NCI-H82 treated with DMSO at 0.1 percent for 48 hours (cell line): ENCODE data around the gene CSRP1.
A peak's percentile ranks its signal among the peaks of the same experiment; 100 is the strongest.
"Not testable (repeated sequence)": the region's sequence is repeated elsewhere in the genome, so short reads cannot be mapped to it uniquely, and the experiment has no call there.

ENCODE experiments used
- DNase-seq: peaks from one replicate; lab custom pipeline; 2025; ENCODE audit not compliant: unreplicated experiment; lab: John Stamatoyannopoulos, UW

Gene CSRP1

DNA sequence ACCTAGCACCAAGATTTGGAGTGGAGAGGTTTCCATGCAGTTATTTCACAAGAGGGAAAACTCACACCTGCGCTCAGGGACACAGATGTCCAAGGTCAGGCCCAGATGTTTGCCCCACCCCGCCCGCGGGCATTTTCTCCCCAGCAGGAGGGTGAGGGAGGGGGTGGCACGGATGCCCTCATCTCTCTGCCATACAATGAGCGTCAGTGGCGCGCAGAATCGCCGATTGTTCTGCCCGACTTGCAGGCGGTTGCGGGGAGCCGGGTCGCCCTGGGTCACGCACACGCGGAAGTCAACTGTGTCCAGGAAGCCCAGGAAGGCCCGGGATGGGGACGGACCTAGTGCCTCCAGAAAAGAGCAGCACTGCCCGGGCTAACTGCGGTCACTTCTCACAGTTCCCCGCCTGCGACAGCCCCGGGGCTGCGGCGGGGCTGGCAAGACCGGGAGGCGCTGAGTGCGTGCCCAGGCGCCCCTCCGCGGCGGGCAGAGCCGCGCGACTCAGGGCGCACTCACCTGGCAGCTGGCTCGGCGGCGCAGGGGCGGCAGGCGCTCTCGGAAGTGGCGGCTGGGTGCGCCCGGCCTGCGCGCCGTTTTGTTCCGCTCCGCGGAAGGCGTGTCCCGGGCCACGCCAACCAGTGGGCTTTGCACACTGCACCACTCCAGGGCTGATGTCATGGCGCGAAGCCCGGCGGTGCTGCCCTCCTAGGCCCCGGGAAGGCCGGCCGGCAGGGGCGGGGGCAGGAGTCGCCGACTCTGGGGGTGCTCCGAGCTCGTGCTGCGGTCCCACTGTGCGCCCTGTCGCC lies at the start of gene CSRP1:
Gene CSRP1, minus strand, starts transcription at position 567 of the 803 bp plus-strand sequence. CDS start 10,820 bp downstream, outside the sequence.
- DNase-seq, result no peak

DNA sequence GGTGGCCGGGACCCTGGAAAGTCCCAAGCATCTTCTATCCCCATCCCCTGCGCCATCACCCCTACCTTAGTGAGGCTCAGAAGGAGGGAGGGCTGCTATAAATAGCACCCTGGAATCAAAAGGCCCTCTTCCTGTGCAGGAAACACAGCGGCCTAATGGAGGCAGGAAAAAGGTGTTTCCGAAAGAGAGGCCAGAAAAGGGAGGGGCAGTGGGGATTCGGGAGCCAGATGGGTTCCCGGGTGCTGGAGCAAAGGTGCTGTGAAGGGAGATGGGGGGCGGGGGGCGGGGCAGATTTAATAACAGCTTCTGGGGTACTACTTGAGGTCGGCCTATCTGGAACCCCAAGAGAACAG lies 48.6 kb upstream of the CSRP1 start:
- DNase-seq, result no peak

DNA sequence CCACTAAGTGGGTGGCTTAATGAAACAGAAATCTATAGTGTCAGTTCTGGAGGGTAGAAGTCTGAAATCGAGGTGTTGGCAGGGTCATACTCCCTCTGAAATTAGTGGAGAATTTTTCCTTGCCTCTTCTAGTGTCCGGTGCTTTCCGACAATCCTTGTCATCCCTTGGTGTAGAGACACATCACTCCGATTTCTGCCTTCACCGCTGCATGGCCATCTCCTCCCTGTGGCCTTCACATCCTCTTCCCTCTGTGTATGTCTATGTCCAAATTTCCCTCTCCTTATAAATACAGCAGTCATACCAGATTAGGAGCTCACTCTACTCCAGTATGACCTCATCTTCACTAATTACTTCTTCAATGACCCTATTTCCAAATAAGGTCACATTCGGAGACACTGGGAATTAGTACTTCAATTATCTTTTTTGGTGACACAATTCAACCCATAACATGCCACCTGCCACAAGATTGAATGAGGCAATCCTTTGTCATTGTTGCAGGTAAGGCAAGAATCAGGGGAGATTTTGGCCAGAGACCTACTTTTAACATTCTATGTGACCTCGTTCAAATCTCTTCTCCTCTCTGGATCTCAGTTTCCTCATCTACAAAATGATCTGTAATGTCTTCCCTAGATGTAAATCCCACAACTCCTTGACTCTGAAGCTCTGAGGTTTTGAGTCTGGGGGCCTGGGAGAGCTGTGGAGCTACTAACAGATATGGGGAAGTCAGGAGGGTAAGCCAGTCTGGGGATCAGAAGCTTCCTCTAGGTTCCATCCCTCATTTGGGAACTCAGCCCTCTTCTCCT lies 48.1 kb upstream of the CSRP1 start:
- no peak for DNase-seq

DNA sequence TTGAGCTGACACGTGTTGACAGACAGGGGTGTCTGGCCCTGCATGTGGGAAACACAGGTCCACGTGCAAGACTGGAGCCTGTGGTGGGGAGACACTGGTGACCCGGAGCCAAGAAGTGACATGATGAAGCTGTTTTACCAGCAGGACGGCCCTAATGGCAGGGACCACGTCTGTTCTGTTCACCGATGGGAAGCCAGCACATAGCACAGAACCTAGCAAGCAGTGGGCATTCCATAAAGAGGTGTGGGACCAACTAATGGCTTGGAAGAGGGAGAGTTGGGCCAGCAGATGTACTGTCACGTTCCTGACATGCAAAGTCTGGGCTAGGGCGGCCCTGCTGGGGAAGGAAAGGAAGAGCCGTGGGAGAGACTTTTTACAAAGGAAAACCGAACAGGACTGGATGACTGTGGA lies 47.3 kb upstream of the CSRP1 start:
- no peak for DNase-seq

DNA sequence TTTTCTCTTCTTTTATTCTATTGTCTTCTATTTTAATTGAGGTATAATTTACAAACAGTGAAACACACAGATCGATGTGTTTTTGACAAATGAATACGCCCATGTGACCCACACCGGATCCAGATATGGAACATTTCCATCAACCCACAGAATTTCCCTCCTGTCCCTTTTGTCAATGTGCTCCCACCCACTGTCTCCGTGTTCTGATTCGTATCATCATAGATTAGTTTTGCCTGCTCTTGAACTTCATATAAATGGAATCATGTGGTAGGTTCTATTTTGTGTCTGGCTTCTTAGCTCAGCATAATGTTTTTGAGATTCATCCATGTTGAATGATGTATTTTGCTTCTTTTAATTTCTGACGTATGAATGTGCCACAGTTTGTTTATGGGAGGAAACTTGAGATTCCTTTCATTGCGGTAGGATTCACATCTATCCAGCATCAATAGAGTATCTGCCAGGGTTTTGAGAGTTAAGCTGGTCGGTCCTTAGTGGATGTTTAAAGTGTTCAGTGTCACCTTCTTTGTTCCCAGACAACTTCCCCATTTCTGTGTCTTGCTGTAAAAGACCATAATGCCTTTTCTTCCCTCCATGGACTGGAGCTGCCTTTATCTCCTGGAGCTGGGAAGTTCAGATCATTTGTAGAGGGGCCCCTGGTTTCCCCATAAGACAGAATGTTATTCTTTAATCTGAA lies 46.7 kb upstream of the CSRP1 start:
- DNase-seq, result no peak

DNA sequence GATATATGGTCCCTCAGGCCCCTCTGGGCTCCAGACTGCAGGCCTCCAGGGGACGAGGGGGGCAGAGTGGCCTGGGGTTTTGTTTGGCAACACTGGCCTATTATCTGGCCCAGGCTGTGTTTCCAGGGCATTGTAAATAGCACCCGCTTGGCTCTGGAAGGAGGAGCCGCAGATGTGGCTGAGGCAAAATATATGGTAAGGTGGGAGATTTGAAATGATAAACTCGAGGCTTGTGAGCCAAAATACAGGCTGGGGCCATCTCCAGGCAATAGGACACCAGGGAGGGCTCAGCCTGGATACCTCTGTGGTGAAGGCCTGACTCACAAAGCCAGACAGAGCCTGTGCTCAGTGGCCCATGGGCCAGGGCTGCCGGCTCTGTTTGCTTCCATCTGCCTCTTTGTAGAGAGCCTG lies 46.0 kb upstream of the CSRP1 start:
- DNase-seq, result no peak

DNA sequence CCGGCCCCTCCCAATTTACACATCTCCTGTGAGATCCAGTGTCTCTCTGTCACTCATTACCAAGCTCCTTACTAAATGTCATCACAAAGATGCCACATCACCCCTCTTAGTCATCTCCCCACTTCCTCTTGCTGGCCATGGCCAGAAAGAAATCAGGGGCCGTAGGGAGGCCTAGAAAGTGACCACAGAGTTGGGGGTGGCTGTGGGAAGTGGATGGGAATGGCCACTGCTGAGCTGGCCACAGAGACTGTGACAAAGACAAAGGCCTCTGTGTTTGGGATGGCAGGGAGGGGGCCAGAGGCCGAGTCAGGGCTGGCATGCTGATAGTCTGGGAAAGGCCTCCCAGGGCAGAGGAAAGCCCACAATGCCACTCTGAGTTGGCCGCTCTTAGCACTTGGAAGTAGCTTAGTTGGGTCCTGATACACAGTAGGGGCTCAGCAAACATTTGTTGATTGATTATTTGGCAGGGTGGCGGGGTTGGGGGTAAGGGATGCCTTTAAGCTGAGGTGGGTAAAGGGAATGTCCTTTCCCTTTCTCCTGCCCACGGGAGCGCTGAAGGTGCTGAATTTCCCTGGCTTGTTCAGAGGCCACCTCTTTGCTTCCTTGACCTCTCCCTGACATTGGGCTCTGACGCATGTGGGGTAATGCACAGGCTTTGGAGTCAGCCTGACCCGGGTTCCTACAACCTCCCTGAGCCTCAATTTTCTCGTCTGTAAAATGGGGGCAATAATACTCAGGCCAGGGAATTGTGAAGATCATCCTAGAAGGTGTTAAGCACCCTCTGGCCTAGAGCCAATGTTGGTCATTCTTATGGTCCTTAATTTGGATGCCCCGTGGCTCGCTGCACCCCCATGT lies 45.2 kb upstream of the CSRP1 start:
- no peak for DNase-seq

DNA sequence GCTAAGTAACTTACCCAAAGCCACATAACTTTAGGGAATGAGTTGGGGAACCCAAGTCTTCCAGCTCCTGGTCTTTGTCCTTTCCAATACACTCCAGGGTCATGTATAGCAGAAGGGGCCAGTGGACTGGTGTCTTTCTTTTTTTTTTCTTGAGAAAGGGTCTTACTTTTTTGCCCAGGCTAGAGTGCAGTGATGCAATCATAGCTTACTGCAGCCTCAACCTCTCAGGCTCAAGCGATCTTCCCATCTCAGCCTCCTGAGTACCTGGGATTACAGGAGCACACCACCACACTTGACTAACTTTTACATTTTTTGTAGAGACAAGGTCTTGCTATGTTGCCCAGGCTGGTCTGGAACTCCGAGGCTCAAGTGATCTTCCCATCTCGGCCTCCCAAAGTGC lies 44.2 kb upstream of the CSRP1 start:
- DNase-seq, result no peak

DNA sequence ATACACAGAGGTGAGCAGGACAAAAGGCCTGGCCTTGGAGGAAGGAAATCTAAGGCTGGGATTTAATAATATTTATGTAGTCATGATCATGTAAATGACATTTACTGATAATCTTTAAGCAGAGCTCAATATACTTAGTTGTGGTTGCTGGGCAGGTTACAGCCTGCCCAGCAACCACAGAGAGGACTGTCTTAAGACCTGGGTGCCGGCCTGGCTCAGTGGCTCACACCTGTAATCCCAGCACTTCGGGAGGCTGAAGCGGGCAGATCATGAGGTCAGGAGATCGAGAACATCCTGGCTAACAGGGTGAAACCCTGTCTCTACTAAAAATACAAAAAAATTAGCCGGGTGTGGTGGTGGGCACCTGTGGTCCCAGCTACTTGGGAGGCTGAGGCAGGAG lies 42.6 kb upstream of the CSRP1 start:
- not testable (repeated sequence) for DNase-seq

DNA sequence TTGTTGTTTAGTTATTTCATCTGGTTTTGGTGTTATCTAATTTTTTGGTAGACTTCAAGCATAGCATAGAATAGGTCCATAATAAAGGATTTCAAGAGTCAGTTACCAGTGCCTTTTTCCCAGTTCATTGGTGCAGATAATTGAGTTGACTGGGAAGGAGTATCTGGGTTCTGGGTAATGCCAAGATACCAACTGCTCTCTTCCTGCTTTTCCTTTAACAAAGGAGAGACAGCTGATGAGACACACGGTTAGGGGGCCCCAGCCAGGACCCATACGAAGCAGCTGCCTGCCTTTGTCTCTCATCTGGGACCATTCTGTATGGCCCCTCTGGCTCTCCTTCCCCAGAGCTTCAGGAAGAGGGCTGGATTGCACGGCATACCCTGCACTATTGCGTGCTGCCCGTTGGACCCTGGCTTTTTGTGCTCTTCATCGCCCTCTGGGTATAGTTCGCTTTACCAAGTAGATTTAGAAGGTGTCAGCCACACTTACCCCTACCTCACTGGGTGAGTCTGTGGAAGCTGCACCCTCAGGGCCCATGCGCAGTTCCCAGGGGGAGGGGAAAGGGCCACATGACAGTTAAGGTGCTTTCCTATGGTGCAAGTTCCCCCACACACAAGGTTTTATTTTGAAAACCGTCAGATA lies 39.0 kb upstream of the CSRP1 start:
- DNase-seq, result no peak

DNA sequence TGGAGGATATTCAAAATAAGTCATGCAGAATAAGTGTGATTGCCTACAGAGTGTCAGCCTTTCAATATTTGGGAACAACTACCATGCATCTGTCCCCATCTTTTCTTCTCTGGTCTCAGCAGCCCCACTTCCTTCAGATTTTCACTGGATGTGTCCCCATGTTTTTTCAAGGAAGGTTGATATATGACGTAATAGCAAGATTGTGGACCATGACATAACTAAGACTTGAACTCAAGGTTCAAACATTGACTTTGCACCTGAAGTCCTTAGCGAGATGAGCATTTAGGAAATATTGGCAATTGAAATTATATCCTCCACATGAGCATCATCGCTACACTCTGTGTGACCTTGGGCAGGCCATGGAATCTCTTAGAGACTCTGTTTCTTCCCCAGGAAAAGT lies 37.8 kb upstream of the CSRP1 start:
- no peak for DNase-seq

DNA sequence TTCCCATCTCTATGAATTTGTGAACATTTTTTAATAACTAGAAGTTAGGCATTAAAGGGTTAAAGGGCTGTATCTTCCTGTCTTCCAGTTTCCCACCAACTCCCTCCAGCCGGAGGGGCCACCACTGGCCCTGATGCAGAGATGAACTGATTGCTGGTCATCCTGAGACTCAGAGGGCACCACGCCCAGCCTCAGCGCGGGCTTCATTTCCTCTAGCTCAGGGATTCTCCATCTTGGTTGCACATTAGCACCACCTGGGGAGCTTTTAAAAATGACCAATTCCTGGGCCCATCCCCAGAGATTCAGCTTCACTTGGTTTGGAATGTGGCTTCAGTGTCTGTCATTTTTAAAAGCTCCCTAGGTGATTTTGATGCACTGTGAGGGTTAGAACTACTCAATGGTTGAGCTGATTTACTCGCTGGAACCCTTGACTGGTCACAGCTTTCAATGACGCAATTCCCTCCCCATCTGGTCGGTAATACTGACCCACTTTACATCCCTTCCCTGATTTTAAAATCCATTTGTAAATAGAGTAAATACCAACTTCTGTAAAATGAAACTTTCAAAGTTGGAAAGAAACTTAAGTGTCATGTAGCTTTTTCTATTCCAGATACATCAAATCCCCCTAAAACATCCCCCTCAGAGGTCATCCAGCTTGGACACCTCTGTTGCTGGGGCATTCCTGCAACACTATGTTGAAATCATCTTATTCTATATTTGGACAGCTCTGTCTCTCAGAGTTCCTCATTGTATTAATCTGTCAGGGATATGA lies 37.1 kb upstream of the CSRP1 start:
- DNase-seq, result no peak

DNA sequence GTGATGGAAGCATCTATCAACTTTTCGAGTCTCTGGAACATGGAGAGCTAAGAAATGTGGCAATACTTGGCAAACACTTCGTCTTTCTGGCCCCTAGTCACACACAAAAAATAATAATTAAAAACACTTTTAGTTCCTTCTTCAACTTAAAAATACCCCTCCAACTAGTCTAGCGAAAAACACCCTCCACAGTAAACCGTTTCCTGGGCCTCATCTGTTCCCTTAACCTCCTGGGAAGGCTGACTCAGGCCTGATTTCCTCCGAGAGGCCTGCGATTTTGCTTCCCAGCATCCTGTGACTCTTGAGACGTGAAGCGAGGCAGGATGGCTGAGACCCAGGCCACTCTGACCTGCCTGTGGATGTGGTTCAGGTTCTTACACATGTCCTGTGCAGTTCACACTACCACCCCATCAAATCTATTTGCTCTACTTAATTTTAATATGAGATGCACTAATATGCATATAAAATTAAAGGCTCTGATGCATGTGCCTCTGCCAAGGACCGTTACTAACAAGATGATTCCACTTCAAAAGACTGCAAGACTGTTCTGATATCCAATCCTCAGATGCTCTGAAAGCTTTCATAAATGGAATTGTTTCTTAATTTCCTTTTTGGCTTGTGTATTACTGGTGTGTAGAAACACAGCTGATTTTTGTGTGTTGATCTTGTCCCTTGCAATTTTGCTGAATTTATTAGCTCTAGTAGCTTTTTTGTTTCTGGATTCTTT lies 35.5 kb upstream of the CSRP1 start:
- no peak for DNase-seq

DNA sequence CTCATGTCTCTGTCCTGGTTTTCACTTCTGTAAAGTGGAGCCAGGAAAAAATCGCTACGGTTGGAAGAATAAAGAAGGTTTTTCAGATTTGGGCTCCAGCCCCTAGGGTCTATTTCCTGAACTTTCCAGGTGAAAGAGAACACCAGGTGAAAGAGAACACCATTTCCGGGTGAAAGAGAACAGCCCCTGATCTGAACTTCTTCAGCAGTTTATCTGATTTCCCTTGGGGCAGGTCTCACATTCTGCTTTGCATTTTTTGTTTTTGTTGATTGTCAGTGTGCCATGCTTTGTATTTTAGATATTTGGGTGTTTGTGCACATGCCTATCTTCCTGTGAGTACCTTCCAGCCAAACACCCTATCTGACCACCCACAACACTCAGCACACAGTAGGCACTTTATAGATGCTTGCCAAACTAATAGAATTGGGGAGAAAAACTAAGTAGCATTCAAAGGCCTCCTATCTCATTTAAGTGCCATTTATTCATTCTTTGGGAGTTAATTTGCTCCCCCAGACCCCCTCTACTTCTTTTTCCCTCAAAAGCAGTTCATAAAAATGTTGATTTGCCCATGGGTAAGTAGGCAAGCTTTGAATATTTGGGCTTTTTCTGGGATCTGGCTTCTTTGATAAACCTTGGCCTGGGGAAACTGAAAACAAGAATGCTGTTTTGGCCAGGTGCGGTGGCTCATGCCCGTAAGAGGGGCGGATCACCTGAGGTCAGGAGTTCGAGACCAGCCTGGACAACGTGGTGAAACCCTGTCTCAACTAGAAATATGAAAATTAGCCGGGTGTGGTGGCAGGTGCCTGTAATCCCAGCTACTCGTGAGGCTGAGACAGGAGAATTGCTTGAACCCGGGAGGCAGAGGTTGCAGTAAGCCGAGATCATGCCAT lies 34.2 kb upstream of the CSRP1 start:
- DNase-seq, result no peak

DNA sequence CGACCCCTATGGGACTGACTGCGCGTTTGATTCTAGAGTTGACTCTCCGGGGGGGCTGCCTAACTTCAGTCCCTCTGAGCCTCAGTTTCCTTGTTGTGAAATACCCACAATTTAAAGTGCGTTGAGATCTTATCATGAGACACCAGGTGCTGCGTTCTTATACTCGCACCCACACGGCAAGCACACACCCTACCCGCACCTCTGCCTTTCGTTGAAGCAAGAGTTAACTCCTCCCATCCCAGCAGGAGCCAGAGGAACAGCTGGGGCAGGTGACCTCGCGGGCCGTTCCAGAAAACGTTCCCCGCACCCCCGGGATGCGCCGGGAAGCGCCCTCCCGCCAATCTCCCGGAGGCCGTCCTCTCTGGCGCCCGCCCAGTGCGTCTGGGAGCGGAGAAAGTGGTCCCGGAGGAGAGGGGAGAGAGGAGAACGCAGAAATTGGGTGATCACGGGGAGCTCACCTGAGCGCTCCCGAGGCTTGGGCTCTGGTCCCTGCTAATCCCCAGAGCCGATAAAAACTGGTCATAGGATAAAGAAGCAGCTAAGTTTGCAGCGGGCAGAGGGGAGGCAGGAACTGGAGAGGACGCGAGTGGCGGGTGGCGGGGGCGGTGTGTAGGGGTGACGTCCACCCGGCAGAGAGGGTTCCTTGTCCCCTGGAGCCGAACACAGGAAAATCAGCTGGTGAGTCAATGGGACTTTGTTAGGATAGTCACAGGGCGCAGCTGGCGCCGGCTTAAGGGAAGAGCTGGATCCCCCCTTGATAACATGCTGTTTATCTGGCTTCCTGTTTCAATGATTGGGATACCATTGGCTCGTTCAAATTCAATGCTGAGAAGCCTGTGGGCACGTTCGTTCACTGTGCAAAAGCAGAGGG lies 32.9 kb upstream of the CSRP1 start:
- peak; percentile 55 for DNase-seq

DNA sequence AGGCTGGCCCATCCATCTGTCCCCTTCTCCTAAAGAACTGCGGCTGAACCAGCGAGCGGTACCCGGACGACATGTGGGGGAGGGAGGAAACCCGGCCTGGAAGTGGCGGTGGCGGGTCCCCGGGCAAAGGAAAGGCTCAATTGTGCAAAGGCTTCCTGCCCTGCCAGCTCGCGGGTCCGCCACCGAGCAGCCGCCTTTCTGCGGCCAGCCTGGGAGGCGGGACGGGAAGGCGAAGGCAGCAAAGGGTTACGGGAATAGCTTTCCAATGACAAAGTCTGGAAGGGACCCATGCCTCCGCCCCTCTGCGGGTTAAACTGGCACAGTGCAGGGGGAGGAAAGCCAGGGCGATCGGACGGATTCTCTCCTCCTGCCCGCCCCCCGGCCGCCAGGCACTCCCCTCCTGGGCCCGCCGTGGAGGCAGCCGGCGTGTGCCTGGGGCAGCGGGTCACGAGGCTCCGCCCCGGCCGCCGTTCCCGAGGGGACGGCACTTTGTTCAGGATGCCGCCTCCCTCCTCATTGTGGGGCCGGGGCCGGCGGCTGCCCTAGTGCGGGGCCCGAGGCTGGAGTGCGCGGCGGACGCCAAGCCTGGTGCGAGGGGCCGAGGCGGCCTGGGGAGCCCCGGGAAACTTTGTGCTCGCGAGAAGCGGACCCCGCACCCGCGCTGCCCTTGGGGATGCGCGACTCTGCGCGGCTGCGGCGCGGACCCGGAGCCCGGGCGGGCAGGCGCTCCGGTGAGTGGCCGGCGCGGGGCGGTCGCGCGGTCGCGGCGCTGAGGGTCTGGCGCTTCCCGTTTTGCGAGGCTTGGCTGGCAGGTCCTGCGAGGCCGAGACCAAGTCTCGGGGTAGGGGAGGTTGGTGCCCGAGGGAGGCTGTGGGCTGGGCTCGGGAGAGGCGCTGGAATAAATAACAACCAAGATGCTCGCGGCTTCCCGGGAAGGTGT lies 32.0 kb upstream of the CSRP1 start, which contains the start of gene NAV1:
Gene NAV1, plus strand, starts transcription at position 516 of the 940 bp plus-strand sequence. CDS start 83,758 bp downstream, outside the sequence.
- no peak for DNase-seq
